Measurements from ENCODE around the gene PAK5. TPM values are rescaled to one million over a fixed set of nuclear protein-coding genes. Genes with fewer than 3 reads are reported as not detected.

Gene PAK5
- total RNA-seq, 4 donors from 2014 or later: 0.04 to 0.34 (median 0.24) TPM

DNA sequence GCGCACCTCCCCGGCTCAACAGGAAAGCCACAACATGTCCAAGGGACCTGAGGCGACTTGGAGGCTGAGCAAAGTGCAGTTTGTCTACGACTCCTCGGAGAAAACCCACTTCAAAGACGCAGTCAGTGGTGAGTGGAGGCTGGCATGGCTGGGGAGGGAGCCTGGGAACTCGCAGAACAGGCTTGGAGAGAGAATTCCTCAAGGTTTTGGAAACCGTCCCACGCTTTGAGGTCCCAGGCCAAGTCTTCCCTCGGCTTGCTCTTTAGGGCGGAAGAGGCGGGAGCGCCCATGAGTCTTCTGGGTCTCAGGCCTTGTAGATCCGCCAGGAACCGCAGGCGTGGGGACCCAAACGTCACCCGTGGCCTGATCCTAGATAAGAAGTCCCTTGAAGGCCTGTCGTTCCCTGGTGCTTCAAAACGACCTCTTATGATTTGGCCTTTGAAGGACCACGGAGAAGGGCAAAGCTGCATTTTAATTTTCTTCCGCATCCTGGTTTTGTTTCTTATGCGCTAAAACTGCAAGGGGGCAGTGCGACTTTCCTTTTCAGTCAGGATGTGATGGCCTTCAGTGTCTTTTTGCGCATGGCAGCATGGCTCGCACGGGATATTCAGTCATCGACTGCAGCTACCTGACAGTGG, 322.5 kb downstream of the PAK5 start:
- H3K27me3 ChIP-seq: peaks cover 0 to 86% (median 2%) of the 10 kb centered on the region in 4 donors
- H3K36me3 ChIP-seq: no peaks in the 10 kb centered on the region
- H3K27ac ChIP-seq: no peak overlapping the region
- WGBS, 2 donors: 24 to 38% methylated on average over 12 to 21 of the region's 28 CpGs
- intact Hi-C loops (cut with DNase I): no loop called here
- no peaks in the 10 kb centered on the region for H3K9me3 ChIP-seq
- no peak for TF ChIP-seq POLR2A (IDR thresholded peaks at IDR 0.05)
- TF ChIP-seq, protein P1, sequence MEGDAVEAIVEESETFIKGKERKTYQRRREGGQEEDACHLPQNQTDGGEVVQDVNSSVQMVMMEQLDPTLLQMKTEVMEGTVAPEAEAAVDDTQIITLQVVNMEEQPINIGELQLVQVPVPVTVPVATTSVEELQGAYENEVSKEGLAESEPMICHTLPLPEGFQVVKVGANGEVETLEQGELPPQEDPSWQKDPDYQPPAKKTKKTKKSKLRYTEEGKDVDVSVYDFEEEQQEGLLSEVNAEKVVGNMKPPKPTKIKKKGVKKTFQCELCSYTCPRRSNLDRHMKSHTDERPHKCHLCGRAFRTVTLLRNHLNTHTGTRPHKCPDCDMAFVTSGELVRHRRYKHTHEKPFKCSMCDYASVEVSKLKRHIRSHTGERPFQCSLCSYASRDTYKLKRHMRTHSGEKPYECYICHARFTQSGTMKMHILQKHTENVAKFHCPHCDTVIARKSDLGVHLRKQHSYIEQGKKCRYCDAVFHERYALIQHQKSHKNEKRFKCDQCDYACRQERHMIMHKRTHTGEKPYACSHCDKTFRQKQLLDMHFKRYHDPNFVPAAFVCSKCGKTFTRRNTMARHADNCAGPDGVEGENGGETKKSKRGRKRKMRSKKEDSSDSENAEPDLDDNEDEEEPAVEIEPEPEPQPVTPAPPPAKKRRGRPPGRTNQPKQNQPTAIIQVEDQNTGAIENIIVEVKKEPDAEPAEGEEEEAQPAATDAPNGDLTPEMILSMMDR (IDR thresholded peaks at IDR 0.05): no peak
- H3K4me1 ChIP-seq: peaks cover 0 to 27% (median 17%) of the 10 kb centered on the region in 3 donors
- peak overlapping the region in 2 of 4 donors; percentile 19 to 46 for H3K4me3 ChIP-seq
- DNase-seq: no peak

DNA sequence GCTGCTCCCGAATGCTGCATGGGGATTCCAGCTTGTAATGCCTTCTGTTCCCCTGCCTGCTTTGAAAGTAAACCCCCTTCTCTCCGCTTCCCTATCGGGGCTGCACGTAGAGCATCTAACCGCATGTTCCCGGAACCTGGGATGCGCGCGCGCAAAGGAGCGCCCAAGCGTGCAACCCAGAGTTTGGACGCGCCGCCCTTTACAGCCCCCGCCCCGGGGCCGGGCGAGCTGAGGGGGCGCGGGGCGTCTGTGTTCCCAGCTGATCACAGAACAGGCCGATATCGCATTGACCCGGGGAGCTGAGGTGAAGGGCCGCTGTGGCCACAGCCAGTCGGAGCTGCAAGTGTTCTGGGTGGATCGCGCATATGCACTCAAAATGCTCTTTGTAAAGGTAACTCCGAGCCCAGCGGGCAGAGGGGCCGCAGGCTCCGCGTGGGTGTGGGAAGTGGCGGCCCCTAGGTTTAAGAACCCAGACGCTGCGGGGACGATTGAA, 323.1 kb downstream of the PAK5 start:
- WGBS, 2 donors: 2 to 14% methylated on average over 8 to 10 of the region's 38 CpGs
- Histone ChIP-seq H3K27ac (no peak overlapping the region), H3K4me3 (peak overlapping the region in 2 of 4 donors; percentile 19 to 46), H3K36me3 (no peaks in the 10 kb centered on the region), H3K9me3 (no peaks in the 10 kb centered on the region), H3K4me1 (peaks cover 0 to 27% (median 17%) of the 10 kb centered on the region in 3 donors), H3K27me3 (peaks cover 0 to 88% (median 2%) of the 10 kb centered on the region in 4 donors)
- intact Hi-C loops (cut with DNase I): no loop called here
- TF ChIP-seq POLR2A (IDR thresholded peaks at IDR 0.05): no peak
- TF ChIP-seq, protein P1 (IDR thresholded peaks at IDR 0.05): no peak
- DNase-seq: no peak

DNA sequence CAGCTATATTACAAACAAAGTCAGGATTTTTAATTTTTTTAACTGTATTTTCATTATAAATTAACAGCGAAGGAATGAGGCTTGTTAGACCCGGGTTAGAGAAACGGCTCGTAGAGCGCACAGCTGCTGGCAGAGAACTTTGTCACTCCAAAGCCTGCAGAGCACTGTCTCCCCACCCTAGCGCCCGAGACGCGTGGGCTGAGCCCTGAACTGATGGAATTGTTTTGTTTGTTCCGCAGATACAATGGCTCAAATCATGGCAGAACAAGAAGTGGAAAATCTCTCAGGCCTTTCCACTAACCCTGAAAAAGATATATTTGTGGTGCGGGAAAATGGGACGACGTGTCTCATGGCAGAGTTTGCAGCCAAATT, 323.7 kb downstream of the PAK5 start:
- DNase-seq: no peak
- Histone ChIP-seq H3K27me3 (peaks cover 0 to 89% (median 2%) of the 10 kb centered on the region in 4 donors), H3K9me3 (no peaks in the 10 kb centered on the region), H3K4me3 (peak overlapping the region in 2 of 4 donors; percentile 26 to 48), H3K27ac (no peak overlapping the region), H3K4me1 (peaks cover 0 to 27% (median 17%) of the 10 kb centered on the region in 3 donors), H3K36me3 (no peaks in the 10 kb centered on the region)
- WGBS, 2 donors: 4 to 11% methylated on average over 12 to 13 of the region's 13 CpGs
- TF ChIP-seq, protein P1 (IDR thresholded peaks at IDR 0.05): no peak
- no peak for TF ChIP-seq POLR2A (IDR thresholded peaks at IDR 0.05)
- intact Hi-C loops (cut with DNase I): no loop called here

DNA sequence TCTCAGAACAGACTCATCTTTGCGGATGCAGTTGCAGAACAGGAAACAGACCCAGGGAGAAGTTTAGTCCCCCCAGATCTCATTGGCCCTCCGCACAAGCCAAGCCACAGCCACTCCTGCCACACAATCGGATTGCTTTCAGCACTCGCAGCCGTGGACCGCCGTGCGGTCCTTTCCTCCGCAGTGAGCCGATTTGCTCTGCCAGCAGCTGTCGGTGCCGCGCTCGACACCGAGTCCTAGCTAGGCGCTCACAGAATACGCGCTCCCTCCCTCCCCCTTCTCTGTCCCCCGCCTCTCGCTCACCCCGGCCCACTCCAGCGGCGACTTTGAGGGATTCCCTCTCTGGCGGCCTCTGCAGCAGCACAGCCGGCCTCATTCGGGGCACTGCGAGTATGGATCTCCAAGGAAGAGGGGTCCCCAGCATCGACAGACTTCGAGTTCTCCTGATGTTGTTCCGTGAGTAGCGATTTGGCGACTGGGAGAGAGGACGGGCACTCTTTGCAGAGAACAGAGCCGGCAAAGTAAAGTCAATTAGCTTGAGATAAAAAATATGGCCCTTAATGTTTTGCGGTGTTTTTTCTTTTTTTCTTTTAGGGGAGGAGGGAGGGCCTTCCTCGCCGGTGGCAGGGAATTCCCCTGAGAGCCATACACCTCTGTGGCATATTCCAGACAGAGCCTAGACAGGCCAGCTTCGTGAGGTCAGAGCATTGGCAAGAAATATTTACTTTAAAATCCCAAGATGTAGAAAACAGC, 324.2 kb downstream of the PAK5 start, which contains the start of gene LAMP5:
Gene LAMP5, plus strand, starts transcription at position 130 of the 753 bp plus-strand sequence. Its CDS starts 263 bp downstream, at position 393.
- WGBS, 2 donors: 3 to 5% methylated on average over 19 of the region's 38 CpGs
- intact Hi-C loops (cut with DNase I): no loop called here
- no peak for DNase-seq
- Histone ChIP-seq H3K27ac (no peak within 1 kb of the TSS), H3K27me3 (peaks cover 0 to 93% (median 2%) of the 10 kb centered on the region in 4 donors), H3K4me1 (peaks cover 0 to 27% (median 17%) of the 10 kb centered on the region in 3 donors), H3K4me3 (peak within 1 kb of the TSS in 3 of 4 donors; percentile 10 to 48 (median 26)), H3K9me3 (no peaks in the 10 kb centered on the region), H3K36me3 (no peaks in the 10 kb centered on the region)
- TF ChIP-seq, protein P1 (IDR thresholded peaks at IDR 0.05): no peak

DNA sequence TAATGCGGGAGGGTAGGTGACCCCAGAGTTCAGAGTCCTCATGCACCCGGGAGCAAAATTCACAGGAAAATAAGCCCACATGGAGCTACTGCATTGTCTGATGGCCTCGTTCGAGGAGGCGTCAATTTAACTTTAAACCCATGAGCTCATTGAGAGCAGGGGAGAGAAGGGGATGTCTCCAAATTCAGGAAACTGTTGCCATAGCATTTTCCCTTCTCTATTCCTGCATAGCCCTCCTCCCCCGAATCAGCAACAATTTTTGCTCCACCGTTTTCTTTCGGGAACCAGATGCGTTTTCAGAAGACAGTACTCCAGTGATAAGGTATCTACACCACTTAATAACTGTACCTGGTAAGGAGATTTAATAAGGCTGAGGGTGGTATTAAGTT, 324.8 kb downstream of the PAK5 start:
- intact Hi-C loops (cut with DNase I): no loop called here
- no peaks in the 10 kb centered on the region for H3K9me3 ChIP-seq
- H3K27me3 ChIP-seq: peaks cover 0 to 97% (median 2%) of the 10 kb centered on the region in 4 donors
- peaks cover 0 to 27% (median 17%) of the 10 kb centered on the region in 3 donors for H3K4me1 ChIP-seq
- peak overlapping the region in 1 of 4 donors; percentile 48 for H3K4me3 ChIP-seq
- DNase-seq: no peak
- WGBS, 2 donors: 7 to 14% methylated on average over 9 of the region's 9 CpGs
- TF ChIP-seq POLR2A (IDR thresholded peaks at IDR 0.05): no peak
- TF ChIP-seq, protein P1 (IDR thresholded peaks at IDR 0.05): no peak
- no peaks in the 10 kb centered on the region for H3K36me3 ChIP-seq
- H3K27ac ChIP-seq: no peak overlapping the region

All from esophagus squamous epithelium (tissue), 5 donors.